Measurements from ENCODE around the gene LAMA5. TPM values are rescaled to one million over a fixed set of nuclear protein-coding genes. Genes with fewer than 3 reads are reported as not detected.

The LAMA5 gene
- total RNA-seq, 2 experiments from 2014 or later: 0.40 to 0.63 TPM

- CTCF ChIA-PET: interaction anchor here (1.7 kb wide), 1 partner anchor 501 kb away, joined by 4 read pairs; no protein-coding TSS in a partner anchor
- POLR2A ChIA-PET: interaction anchor here (0.7 kb wide), 1 partner anchor 80 kb away, joined by 3 read pairs; the partner anchor contains the start of gene RPS21
- H3K4me3 Mint-ChIP-seq: no peak overlapping the region
Observed at GRCh38 chr20:62306414-62307187, 60.5 kb downstream of the LAMA5 start.

GRCh38 chr20:62305765-62306413 lies 61.2 kb downstream of the LAMA5 start:
- H3K36me3 Mint-ChIP-seq (ENCODE audit: low read depth): peaks cover 35% of the 10 kb centered on the region
- DNase-seq (no peak), ATAC-seq (no peak)
- H3K27ac Mint-ChIP-seq: peak overlapping the region; percentile 67
- ChIA-PET CTCF (interaction anchor here (1.7 kb wide), 1 partner anchor 502 kb away, joined by 4 read pairs; no protein-coding TSS in a partner anchor), POLR2A (no interaction called here)
- H3K4me1 Mint-ChIP-seq (ENCODE audit: low read depth): peaks cover 28% of the 10 kb centered on the region
- peak overlapping the region; percentile 46 for H3K4me3 Mint-ChIP-seq
- H3K27me3 Mint-ChIP-seq (ENCODE audit: low read depth): no peaks in the 10 kb centered on the region
- H3K9me3 Mint-ChIP-seq (ENCODE audit: insufficient read depth): no peaks in the 10 kb centered on the region

More at GRCh38 chr20:62306414-62307187, 60.5 kb downstream of the LAMA5 start:
- Mint-ChIP-seq H3K27me3 (ENCODE audit: low read depth) (no peaks in the 10 kb centered on the region), H3K27ac (no peak overlapping the region), H3K36me3 (ENCODE audit: low read depth) (peaks cover 35% of the 10 kb centered on the region), H3K4me1 (ENCODE audit: low read depth) (peaks cover 23% of the 10 kb centered on the region), H3K9me3 (ENCODE audit: insufficient read depth) (no peaks in the 10 kb centered on the region)
- ATAC-seq: no peak
- no peak for DNase-seq

GRCh38 chr20:62305149-62305764 lies 61.9 kb downstream of the LAMA5 start:
- ChIA-PET POLR2A (no interaction called here), CTCF (interaction anchor here (1.7 kb wide), 1 partner anchor 503 kb away, joined by 4 read pairs; no protein-coding TSS in a partner anchor)
- no peak for ATAC-seq
- no peak for DNase-seq
- Mint-ChIP-seq H3K27me3 (ENCODE audit: low read depth) (no peaks in the 10 kb centered on the region), H3K4me3 (peak overlapping the region; percentile 91), H3K9me3 (ENCODE audit: insufficient read depth) (no peaks in the 10 kb centered on the region), H3K27ac (peak overlapping the region; percentile 67), H3K36me3 (ENCODE audit: low read depth) (peaks cover 35% of the 10 kb centered on the region), H3K4me1 (ENCODE audit: low read depth) (peaks cover 28% of the 10 kb centered on the region)

- Mint-ChIP-seq H3K4me3 (peak overlapping the region; percentile 91), H3K27me3 (ENCODE audit: low read depth) (no peaks in the 10 kb centered on the region), H3K4me1 (ENCODE audit: low read depth) (peaks cover 28% of the 10 kb centered on the region), H3K27ac (peak overlapping the region; percentile 84), H3K36me3 (ENCODE audit: low read depth) (peaks cover 35% of the 10 kb centered on the region), H3K9me3 (ENCODE audit: insufficient read depth) (no peaks in the 10 kb centered on the region)
- ChIA-PET POLR2A (no interaction called here), CTCF (no interaction called here)
- DNase-seq: no peak
- no peak for ATAC-seq
Observed at GRCh38 chr20:62304331-62305148, 62.6 kb downstream of the LAMA5 start.

- Mint-ChIP-seq H3K27ac (peak overlapping the region; percentile 84), H3K9me3 (ENCODE audit: insufficient read depth) (no peaks in the 10 kb centered on the region), H3K4me3 (peak overlapping the region; percentile 91), H3K36me3 (ENCODE audit: low read depth) (peaks cover 30% of the 10 kb centered on the region), H3K27me3 (ENCODE audit: low read depth) (no peaks in the 10 kb centered on the region), H3K4me1 (ENCODE audit: low read depth) (peaks cover 28% of the 10 kb centered on the region)
- POLR2A ChIA-PET: no interaction called here
- CTCF ChIA-PET: interaction anchor here (1.4 to 4.5 kb wide), 2 partner anchors 65 to 79 kb away, joined by 4 to 31 read pairs; no protein-coding TSS in a partner anchor
- DNase-seq (peak; percentile 33), ATAC-seq (peak; percentile 17)
Observed at GRCh38 chr20:62303340-62304226, 63.5 kb downstream of the LAMA5 start.

GRCh38 chr20:62303062-62303339 lies 64.1 kb downstream of the LAMA5 start:
- Mint-ChIP-seq H3K4me1 (ENCODE audit: low read depth) (peaks cover 28% of the 10 kb centered on the region), H3K27ac (peak overlapping the region; percentile 98), H3K4me3 (peak overlapping the region; percentile 91), H3K9me3 (ENCODE audit: insufficient read depth) (no peaks in the 10 kb centered on the region), H3K27me3 (ENCODE audit: low read depth) (no peaks in the 10 kb centered on the region), H3K36me3 (ENCODE audit: low read depth) (peaks cover 30% of the 10 kb centered on the region)
- DNase-seq (no peak), ATAC-seq (no peak)
- ChIA-PET CTCF (interaction anchor here (1.2 to 4.5 kb wide), 4 partner anchors 65 to 84 kb away, joined by 3 to 31 read pairs (median 4); partner anchors contain the start of gene RPS21), POLR2A (no interaction called here)

- no peaks in the 10 kb centered on the region for H3K27me3 Mint-ChIP-seq (ENCODE audit: low read depth)
- peaks cover 27% of the 10 kb centered on the region for H3K36me3 Mint-ChIP-seq (ENCODE audit: low read depth)
- ChIA-PET POLR2A (interaction anchor here (0.9 to 1.6 kb wide), 2 partner anchors 61 to 492 kb away, joined by 3 to 5 read pairs; no protein-coding TSS in a partner anchor), CTCF (interaction anchor here (0.5 to 4.5 kb wide), 10 partner anchors 9 to 88 kb away, joined by 3 to 31 read pairs (median 4); partner anchors contain the start of gene RPS21)
- peaks cover 28% of the 10 kb centered on the region for H3K4me1 Mint-ChIP-seq (ENCODE audit: low read depth)
- DNase-seq: peak; percentile 96
- ATAC-seq: peak; percentile 89
- no peaks in the 10 kb centered on the region for H3K9me3 Mint-ChIP-seq (ENCODE audit: insufficient read depth)
- H3K4me3 Mint-ChIP-seq: peak within 1 kb of the TSS; percentile 91
- H3K27ac Mint-ChIP-seq: peak within 1 kb of the TSS; percentile 98
Observed at GRCh38 chr20:62302341-62303061, 64.6 kb downstream of the LAMA5 start, which contains the start of gene ADRM1. Gene ADRM1, plus strand, starts transcription at chr20:62302997. Its CDS starts 572 bp downstream, at chr20:62303569.

- peak overlapping the region; percentile 91 for H3K4me3 Mint-ChIP-seq
- H3K4me1 Mint-ChIP-seq (ENCODE audit: low read depth): peaks cover 28% of the 10 kb centered on the region
- POLR2A ChIA-PET: interaction anchor here (0.9 to 1.6 kb wide), 2 partner anchors 62 to 493 kb away, joined by 3 to 5 read pairs; no protein-coding TSS in a partner anchor
- H3K27me3 Mint-ChIP-seq (ENCODE audit: low read depth): no peaks in the 10 kb centered on the region
- H3K36me3 Mint-ChIP-seq (ENCODE audit: low read depth): peaks cover 24% of the 10 kb centered on the region
- peak; percentile 53 for ATAC-seq
- no peaks in the 10 kb centered on the region for H3K9me3 Mint-ChIP-seq (ENCODE audit: insufficient read depth)
- CTCF ChIA-PET: interaction anchor here (0.5 to 4.5 kb wide), 11 partner anchors 8 to 89 kb away, joined by 3 to 31 read pairs (median 4); partner anchors contain the start of gene RPS21
- peak overlapping the region; percentile 98 for H3K27ac Mint-ChIP-seq
- peak; percentile 94 for DNase-seq
Observed at GRCh38 chr20:62301773-62302340, 65.3 kb downstream of the LAMA5 start.

GRCh38 chr20:62301111-62301668 lies 65.9 kb downstream of the LAMA5 start:
- ATAC-seq (no peak), DNase-seq (no peak)
- Mint-ChIP-seq H3K9me3 (ENCODE audit: insufficient read depth) (no peaks in the 10 kb centered on the region), H3K27me3 (ENCODE audit: low read depth) (no peaks in the 10 kb centered on the region), H3K36me3 (ENCODE audit: low read depth) (peaks cover 19% of the 10 kb centered on the region), H3K4me1 (ENCODE audit: low read depth) (peaks cover 28% of the 10 kb centered on the region), H3K4me3 (no peak overlapping the region), H3K27ac (peak overlapping the region; percentile 98)
- CTCF ChIA-PET: interaction anchor here (0.9 to 4.5 kb wide), 4 partner anchors 9 to 82 kb away, joined by 4 to 31 read pairs (median 5); no protein-coding TSS in a partner anchor
- POLR2A ChIA-PET: interaction anchor here (1.6 kb wide), 1 partner anchor 493 kb away, joined by 5 read pairs; no protein-coding TSS in a partner anchor

Data from activated CD8-positive, alpha-beta T cell treated with anti-CD3 and anti-CD28 coated beads, Interleukin-2, amount 10 ng/mL, durations not matched to agents 7 days and 5 days (primary cell).